ENCODE data around the gene PRRT4. TPM values are rescaled to one million over a fixed set of nuclear protein-coding genes. Genes with fewer than 3 reads are reported as not detected.

The PRRT4 gene
- total and polyA plus RNA-seq, 2 experiments from 2014 or later, result 0.55 to 0.56 TPM

- no peak for TF ChIP-seq ZNF331 (CRISPR knock-in tag; IDR thresholded peaks at IDR 0.05; ENCODE audit: low read depth)
- TF ChIP-seq STAT1 (IDR thresholded peaks at IDR 0.05; ENCODE audit: unreplicated experiment), result no peak
- no peak for TF ChIP-seq CREB1 (CRISPR knock-in tag; IDR thresholded peaks at IDR 0.05; ENCODE audit: low read depth)
- no peak for TF ChIP-seq ZNF114 (CRISPR knock-in tag; IDR thresholded peaks at IDR 0.05)
Observed at GRCh38 chr7:128402356-128402755, 40.9 kb upstream of the PRRT4 start (continued).

DNA sequence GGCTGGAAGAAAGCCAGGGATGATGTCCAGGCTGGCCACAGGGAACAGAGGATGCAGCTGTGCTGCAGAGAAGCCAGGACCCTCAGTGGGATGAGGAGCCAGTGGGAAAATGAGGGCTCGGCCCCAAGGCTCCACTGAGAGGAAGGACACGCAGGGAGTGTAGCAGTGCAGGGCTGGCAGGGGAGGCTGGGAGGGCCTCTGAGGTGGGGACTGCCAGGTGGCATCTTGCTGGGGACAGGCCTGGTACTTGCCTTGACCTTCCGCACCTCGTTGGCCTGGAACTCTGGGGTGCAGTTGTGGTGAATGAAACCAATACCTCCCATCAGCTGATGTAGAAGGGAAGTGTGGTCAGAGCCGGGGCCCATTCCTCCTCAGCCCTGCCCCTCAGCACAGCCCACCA, 39.1 kb upstream of the PRRT4 start:
- H3K36me3 Mint-ChIP-seq (ENCODE audit: low read depth), result peaks cover 21% of the 10 kb centered on the region
- no peak overlapping the region for H3K4me2 ChIP-seq
- H3K4me1 Mint-ChIP-seq, result peaks cover 14% of the 10 kb centered on the region
- H3K9me3 Mint-ChIP-seq, result no peaks in the 10 kb centered on the region
- H3K79me2 ChIP-seq (replicated peaks; ENCODE audit: insufficient read depth), result no peaks in the 10 kb centered on the region
- H3K27ac ChIP-seq (ENCODE audit: low read depth), result no peak overlapping the region
- peaks cover 22% of the 10 kb centered on the region for H3K27me3 ChIP-seq (ENCODE audit: insufficient read depth)
- ATAC-seq (no peak), DNase-seq (ENCODE audit: low spot score) (no peak)
- no peak overlapping the region for H3K4me3 Mint-ChIP-seq
- H3K4me3 ChIP-seq, result no peak overlapping the region
- no peaks in the 10 kb centered on the region for H4K20me1 ChIP-seq (replicated peaks; ENCODE audit: insufficient read depth)
- TF ChIP-seq, protein P1, sequence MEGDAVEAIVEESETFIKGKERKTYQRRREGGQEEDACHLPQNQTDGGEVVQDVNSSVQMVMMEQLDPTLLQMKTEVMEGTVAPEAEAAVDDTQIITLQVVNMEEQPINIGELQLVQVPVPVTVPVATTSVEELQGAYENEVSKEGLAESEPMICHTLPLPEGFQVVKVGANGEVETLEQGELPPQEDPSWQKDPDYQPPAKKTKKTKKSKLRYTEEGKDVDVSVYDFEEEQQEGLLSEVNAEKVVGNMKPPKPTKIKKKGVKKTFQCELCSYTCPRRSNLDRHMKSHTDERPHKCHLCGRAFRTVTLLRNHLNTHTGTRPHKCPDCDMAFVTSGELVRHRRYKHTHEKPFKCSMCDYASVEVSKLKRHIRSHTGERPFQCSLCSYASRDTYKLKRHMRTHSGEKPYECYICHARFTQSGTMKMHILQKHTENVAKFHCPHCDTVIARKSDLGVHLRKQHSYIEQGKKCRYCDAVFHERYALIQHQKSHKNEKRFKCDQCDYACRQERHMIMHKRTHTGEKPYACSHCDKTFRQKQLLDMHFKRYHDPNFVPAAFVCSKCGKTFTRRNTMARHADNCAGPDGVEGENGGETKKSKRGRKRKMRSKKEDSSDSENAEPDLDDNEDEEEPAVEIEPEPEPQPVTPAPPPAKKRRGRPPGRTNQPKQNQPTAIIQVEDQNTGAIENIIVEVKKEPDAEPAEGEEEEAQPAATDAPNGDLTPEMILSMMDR (conservative IDR thresholded peaks at IDR 0.05; ENCODE audit: low read depth in 2 of 2), result no peak
- TF ChIP-seq ZNF114 (CRISPR knock-in tag; IDR thresholded peaks at IDR 0.05) (no peak), POLR2AphosphoS5 (IDR thresholded peaks at IDR 0.05; ENCODE audit: low read depth) (no peak), ZNF331 (CRISPR knock-in tag; IDR thresholded peaks at IDR 0.05; ENCODE audit: low read depth) (no peak), JUNB (IDR thresholded peaks at IDR 0.05; ENCODE audit: unreplicated experiment) (no peak), STAT1 (IDR thresholded peaks at IDR 0.05; ENCODE audit: unreplicated experiment) (no peak), REST (IDR thresholded peaks at IDR 0.05; ENCODE audit: unreplicated experiment) (no peak), CREB1 (CRISPR knock-in tag; IDR thresholded peaks at IDR 0.05; ENCODE audit: low read depth) (no peak)
- H3K27me3 Mint-ChIP-seq (ENCODE audit: insufficient read depth, low read depth, poor library complexity), result peaks cover 15% of the 10 kb centered on the region
- H3K27ac Mint-ChIP-seq, result no peak overlapping the region
- H3K36me3 ChIP-seq (ENCODE audit: insufficient read depth), result no peaks in the 10 kb centered on the region
- no peak overlapping the region for H2AFZ ChIP-seq
- no peaks in the 10 kb centered on the region; the same call in 1 of the 2 replicates for H3F3A ChIP-seq (replicated peaks; ENCODE audit: low read depth)
- H3K9me2 ChIP-seq (ENCODE audit: insufficient read depth), result no peaks in the 10 kb centered on the region
- peaks cover 13% of the 10 kb centered on the region for H3K4me1 ChIP-seq (ENCODE audit: insufficient read depth)

GRCh38 chr7:128399991-128400390, 38.5 kb upstream of the PRRT4 start:
- DNase-seq (ENCODE audit: low spot score), result no peak
- Histone ChIP-seq H3K9me2 (ENCODE audit: insufficient read depth) (no peaks in the 10 kb centered on the region), H3K27ac (ENCODE audit: low read depth) (no peak overlapping the region), H3K36me3 (ENCODE audit: insufficient read depth) (no peaks in the 10 kb centered on the region), H2AFZ (no peak overlapping the region), H3K79me2 (replicated peaks; ENCODE audit: insufficient read depth) (no peaks in the 10 kb centered on the region), H3F3A (replicated peaks; ENCODE audit: low read depth) (no peaks in the 10 kb centered on the region; the same call in 1 of the 2 replicates), H3K4me3 (no peak overlapping the region), H3K27me3 (ENCODE audit: insufficient read depth) (peaks cover 16% of the 10 kb centered on the region), H3K4me2 (no peak overlapping the region), H4K20me1 (replicated peaks; ENCODE audit: insufficient read depth) (no peaks in the 10 kb centered on the region), H3K4me1 (ENCODE audit: insufficient read depth) (peaks cover 10% of the 10 kb centered on the region)
- Mint-ChIP-seq H3K4me1 (peaks cover 14% of the 10 kb centered on the region), H3K27me3 (ENCODE audit: insufficient read depth, low read depth, poor library complexity) (peaks cover 11% of the 10 kb centered on the region), H3K4me3 (no peak overlapping the region), H3K27ac (no peak overlapping the region), H3K9me3 (no peaks in the 10 kb centered on the region), H3K36me3 (ENCODE audit: low read depth) (peaks cover 21% of the 10 kb centered on the region)
- ATAC-seq, result no peak
- no peak for TF ChIP-seq NANOG (IDR thresholded peaks at IDR 0.05; ENCODE audit: borderline replicate concordance)
- no peak for TF ChIP-seq ZNF114 (CRISPR knock-in tag; IDR thresholded peaks at IDR 0.05)
- no peak for TF ChIP-seq REST (IDR thresholded peaks at IDR 0.05; ENCODE audit: unreplicated experiment)
- TF ChIP-seq EZH2 (IDR thresholded peaks at IDR 0.05; ENCODE audit: low read depth, unreplicated experiment), result no peak
- TF ChIP-seq, protein P2, sequence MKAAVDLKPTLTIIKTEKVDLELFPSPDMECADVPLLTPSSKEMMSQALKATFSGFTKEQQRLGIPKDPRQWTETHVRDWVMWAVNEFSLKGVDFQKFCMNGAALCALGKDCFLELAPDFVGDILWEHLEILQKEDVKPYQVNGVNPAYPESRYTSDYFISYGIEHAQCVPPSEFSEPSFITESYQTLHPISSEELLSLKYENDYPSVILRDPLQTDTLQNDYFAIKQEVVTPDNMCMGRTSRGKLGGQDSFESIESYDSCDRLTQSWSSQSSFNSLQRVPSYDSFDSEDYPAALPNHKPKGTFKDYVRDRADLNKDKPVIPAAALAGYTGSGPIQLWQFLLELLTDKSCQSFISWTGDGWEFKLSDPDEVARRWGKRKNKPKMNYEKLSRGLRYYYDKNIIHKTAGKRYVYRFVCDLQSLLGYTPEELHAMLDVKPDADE (IDR thresholded peaks at IDR 0.05), result no peak
- no peak for TF ChIP-seq POLR2AphosphoS5 (IDR thresholded peaks at IDR 0.05; ENCODE audit: low read depth)
